Measurements from ENCODE around the gene CAPN13.

GRCh38 chr2:30675758-30676157 is 131.5 kb downstream of the CAPN13 start:
- TF ChIP-seq, protein P1, sequence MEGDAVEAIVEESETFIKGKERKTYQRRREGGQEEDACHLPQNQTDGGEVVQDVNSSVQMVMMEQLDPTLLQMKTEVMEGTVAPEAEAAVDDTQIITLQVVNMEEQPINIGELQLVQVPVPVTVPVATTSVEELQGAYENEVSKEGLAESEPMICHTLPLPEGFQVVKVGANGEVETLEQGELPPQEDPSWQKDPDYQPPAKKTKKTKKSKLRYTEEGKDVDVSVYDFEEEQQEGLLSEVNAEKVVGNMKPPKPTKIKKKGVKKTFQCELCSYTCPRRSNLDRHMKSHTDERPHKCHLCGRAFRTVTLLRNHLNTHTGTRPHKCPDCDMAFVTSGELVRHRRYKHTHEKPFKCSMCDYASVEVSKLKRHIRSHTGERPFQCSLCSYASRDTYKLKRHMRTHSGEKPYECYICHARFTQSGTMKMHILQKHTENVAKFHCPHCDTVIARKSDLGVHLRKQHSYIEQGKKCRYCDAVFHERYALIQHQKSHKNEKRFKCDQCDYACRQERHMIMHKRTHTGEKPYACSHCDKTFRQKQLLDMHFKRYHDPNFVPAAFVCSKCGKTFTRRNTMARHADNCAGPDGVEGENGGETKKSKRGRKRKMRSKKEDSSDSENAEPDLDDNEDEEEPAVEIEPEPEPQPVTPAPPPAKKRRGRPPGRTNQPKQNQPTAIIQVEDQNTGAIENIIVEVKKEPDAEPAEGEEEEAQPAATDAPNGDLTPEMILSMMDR (conservative IDR thresholded peaks at IDR 0.05; ENCODE audit: low read depth in 2 of 2) = no peak
- TF ChIP-seq, protein P2, sequence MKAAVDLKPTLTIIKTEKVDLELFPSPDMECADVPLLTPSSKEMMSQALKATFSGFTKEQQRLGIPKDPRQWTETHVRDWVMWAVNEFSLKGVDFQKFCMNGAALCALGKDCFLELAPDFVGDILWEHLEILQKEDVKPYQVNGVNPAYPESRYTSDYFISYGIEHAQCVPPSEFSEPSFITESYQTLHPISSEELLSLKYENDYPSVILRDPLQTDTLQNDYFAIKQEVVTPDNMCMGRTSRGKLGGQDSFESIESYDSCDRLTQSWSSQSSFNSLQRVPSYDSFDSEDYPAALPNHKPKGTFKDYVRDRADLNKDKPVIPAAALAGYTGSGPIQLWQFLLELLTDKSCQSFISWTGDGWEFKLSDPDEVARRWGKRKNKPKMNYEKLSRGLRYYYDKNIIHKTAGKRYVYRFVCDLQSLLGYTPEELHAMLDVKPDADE (IDR thresholded peaks at IDR 0.05) = no peak
- no peak for TF ChIP-seq EZH2 (IDR thresholded peaks at IDR 0.05; ENCODE audit: low read depth, unreplicated experiment)
